GM19025 (cell line): ENCODE data around the gene CCDC197.
A peak's percentile ranks its signal among the peaks of the same experiment; 100 is the strongest.

Source experiments
- ATAC-seq: cut with Tn5 transposase; IDR thresholded peaks from one replicate; pipeline ENCODE4 v1.9.1; 2021; ENCODE audit warnings: mild to moderate bottlenecking, low read depth, moderate library complexity; ENCODE audit not compliant: unreplicated experiment

CCDC197 gene

DNA sequence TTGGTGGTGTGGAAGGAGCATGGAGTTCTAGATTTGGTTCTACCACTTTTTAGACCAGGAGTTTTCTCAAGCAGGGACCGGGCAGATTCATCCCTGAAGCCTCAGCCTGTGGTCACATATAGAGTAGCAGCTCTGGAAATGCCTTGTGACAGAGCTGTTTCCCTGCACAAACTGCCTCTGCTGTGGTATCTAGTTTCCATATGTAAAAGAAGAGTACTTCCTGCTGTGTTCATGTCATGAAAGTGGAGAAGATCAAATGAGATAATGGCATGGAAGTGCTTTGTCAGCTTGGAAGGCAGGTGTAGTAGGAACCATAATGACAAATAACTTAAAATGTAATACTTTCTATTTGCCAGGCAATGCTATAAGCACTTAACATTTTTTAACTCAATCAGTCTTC lies 55.1 kb downstream of the CCDC197 start:
- no peak for ATAC-seq

DNA sequence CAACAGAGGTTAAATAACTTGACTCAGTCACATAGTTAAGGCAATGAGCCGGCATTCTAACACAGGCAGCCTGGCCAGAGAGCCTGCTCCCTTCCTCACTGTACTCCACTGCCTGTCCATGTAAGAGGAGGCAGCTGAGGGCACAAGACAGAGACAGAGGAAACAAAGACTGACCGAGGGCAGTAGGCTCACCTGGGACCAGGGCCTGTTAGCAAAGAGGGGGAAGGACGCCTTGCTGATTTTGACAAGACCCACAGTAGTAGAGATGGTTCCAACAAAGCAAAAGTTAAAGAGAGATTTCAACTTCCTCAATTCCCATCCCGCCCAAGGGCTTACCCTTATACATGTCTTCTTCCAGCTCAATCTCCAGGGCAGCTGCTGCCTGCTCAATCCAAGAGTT lies 55.6 kb downstream of the CCDC197 start:
- no peak for ATAC-seq

DNA sequence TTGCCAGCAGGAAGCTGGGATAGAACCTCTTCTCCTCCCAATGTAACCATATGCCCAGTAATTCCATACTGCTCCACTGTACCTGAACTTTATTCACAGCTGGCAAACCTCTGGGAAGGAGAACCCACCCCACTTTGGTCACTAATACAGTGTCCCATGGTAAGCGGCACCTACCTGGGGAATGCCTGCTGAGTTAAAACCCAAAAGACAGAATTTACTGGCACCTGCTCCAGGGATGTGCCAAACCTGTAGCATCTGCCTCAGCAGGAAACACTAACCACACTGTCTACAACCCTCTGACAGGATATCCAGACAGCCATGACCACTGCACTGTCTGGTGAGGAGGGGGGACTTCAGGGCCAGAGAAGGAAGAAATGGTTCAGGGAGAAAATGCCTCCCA lies 57.3 kb downstream of the CCDC197 start:
- ATAC-seq = no peak

DNA sequence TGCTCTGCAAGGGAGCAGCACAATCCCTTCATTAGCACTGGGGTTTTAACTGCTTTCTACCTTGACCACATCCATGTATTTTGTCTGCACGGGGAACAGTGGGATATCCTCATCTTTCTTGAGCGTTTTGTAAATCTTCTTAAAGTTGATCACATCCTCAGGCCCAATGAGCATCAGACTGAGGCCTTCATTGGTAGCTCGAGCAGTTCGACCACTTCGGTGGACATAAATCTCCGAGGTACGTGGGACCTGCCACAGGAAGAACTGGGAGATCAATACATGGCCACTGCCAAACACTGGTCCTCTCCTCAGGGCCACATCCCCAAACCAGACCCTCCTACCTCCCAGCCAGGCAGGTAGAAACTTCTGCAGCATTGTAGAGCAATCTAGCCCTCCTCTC lies 57.8 kb downstream of the CCDC197 start:
- no peak for ATAC-seq

DNA sequence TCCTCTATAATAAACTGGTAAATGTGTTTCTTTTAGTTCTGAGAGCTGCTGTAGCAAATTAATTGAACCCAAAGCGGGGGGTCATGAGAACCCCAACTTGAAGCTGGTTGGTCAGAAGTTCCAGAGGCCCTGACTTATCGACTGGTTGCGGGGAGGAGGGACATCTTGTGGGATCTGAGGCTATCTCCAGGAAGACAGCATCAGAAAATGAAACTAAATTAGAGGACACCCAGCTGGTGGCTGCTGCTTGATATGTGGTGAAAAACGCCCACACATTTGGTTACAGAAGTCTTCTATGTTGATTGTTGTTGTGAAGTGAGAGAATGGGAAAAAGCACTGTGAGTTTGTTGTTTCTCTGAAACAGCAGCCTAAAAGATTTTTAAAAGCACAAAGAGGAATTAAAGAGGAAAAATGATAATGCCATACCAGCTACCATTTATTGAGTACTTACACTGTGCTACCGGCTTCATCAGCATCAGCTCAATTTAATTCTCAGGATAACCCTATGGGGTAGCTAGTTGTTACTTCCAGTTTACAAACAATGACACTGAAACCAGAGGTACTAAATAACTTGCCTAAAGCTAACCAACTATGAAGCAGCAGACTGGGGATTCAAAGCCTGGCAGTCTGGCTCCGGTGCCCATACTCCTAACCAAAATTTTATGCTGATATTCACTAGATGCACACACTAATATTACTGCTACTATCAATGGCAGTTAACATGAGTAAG lies 59.6 kb downstream of the CCDC197 start:
- ATAC-seq = peak; percentile 73

DNA sequence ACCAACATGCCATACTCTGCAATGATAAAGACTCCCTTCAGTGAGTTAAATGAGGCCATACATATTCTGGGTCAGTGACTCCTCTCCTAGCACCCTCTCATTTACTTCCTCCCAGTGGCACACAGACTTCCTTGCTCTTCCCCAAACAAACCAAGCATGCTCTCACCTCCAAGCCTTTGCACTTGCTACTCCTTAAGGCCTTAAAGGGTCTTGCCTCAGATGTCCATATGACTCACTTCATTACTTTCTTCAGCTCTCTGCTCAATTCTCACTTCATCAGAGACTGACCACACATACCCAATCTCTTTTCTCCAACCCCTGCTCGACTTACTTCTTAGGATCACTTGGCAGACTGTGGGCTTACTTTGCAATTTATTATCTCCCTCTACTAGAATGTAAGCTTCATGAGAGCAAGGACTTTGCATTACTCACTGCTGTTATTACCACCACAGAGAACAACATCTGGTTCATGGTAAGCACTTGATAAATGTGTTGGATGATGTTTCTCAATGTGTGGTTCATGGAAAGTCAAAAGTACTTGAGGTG lies 61.1 kb downstream of the CCDC197 start:
- ATAC-seq = no peak
